NCI-H524 treated with DMSO at 0.1 percent for 48 hours (cell line): ENCODE measurements around the gene MOB2.

Experiments
- DNase-seq: peaks from one replicate; lab custom pipeline; 2025; lab: John Stamatoyannopoulos, UW

The MOB2 gene

GRCh38 chr11:1456176-1456575 lies 30.4 kb downstream of the MOB2 start:
- no peak for DNase-seq

GRCh38 chr11:1455763-1456060 lies 30.9 kb downstream of the MOB2 start:
- DNase-seq: no peak

- no peak for DNase-seq
These were observed 31.4 kb downstream of the MOB2 start for GRCh38 chr11:1455032-1455762.

GRCh38 chr11:1454576-1454975 lies 32.0 kb downstream of the MOB2 start:
- no peak for DNase-seq

- no peak for DNase-seq
These were observed 33.0 kb downstream of the MOB2 start for GRCh38 chr11:1453611-1454034.

GRCh38 chr11:1452744-1453143 lies 33.8 kb downstream of the MOB2 start:
- no peak for DNase-seq

GRCh38 chr11:1451781-1452470 lies 34.7 kb downstream of the MOB2 start:
- DNase-seq: no peak

- no peak for DNase-seq
These were observed 35.4 kb downstream of the MOB2 start for GRCh38 chr11:1450949-1451710.

GRCh38 chr11:1450344-1450875 lies 36.2 kb downstream of the MOB2 start:
- no peak for DNase-seq

- DNase-seq: no peak
These were observed 36.9 kb downstream of the MOB2 start for GRCh38 chr11:1449490-1450243.

GRCh38 chr11:1448882-1449281 lies 37.7 kb downstream of the MOB2 start:
- DNase-seq: no peak

GRCh38 chr11:1447845-1448825 lies 38.4 kb downstream of the MOB2 start:
- no peak for DNase-seq

GRCh38 chr11:1446623-1447022 lies 40.0 kb downstream of the MOB2 start:
- no peak for DNase-seq

GRCh38 chr11:1445741-1446445 lies 40.7 kb downstream of the MOB2 start:
- no peak for DNase-seq

- no peak for DNase-seq
These were observed 41.7 kb downstream of the MOB2 start for GRCh38 chr11:1444823-1445422.

GRCh38 chr11:1444321-1444720 lies 42.3 kb downstream of the MOB2 start:
- no peak for DNase-seq

- no peak for DNase-seq
These were observed 42.8 kb downstream of the MOB2 start for GRCh38 chr11:1443737-1444136.

GRCh38 chr11:1442807-1443366 lies 43.7 kb downstream of the MOB2 start:
- DNase-seq: no peak

- DNase-seq: no peak
These were observed 44.4 kb downstream of the MOB2 start for GRCh38 chr11:1442163-1442562.

- no peak for DNase-seq
These were observed 46.1 kb downstream of the MOB2 start for GRCh38 chr11:1440496-1440895.
